Endometrial microvascular endothelial cells (primary cell): Measurements from ENCODE around the gene ROBO1. TPM values are rescaled to one million over a fixed set of nuclear protein-coding genes. Genes with fewer than 3 reads are reported as not detected.

Experiments used
- in situ Hi-C: cut with HindIII; loops from 2 replicates; pipeline ENCODE4 v1.10.0; 2017; ENCODE audit warnings: low sequenced_read_pairs, low pct_unique_long_range_greater_than_20kb; ENCODE audit errors: inconsistent ontology term
- total RNA-seq: library from RNA; depleted of rRNA; stranded (reverse); fragments of >200 nt; gene quantifications from one replicate; pipeline ENCODE4 v1.2.3, GENCODE V29; 2015; ENCODE audit errors: inconsistent ontology term

The ROBO1 gene
- total RNA-seq, 1 donor from 2014 or later = 4.0 TPM

GRCh38 chr3:78992400-78992799, 775.4 kb downstream of the ROBO1 start:
- in situ Hi-C loops = no loop called here

GRCh38 chr3:78991656-78992055, 776.1 kb downstream of the ROBO1 start:
- in situ Hi-C loops = no loop called here

GRCh38 chr3:78990156-78990555, 777.6 kb downstream of the ROBO1 start:
- in situ Hi-C loops = no loop called here

- in situ Hi-C loops = no loop called here
Observed at GRCh38 chr3:78988324-78988723, 779.5 kb downstream of the ROBO1 start.

- in situ Hi-C loops = no loop called here
Observed at GRCh38 chr3:78986416-78987101, 781.2 kb downstream of the ROBO1 start.

GRCh38 chr3:78985981-78986380, 781.8 kb downstream of the ROBO1 start:
- in situ Hi-C loops = no loop called here

GRCh38 chr3:78979028-78979427, 788.8 kb downstream of the ROBO1 start:
- in situ Hi-C loops = no loop called here

GRCh38 chr3:78978037-78978436, 789.8 kb downstream of the ROBO1 start:
- in situ Hi-C loops = no loop called here

- in situ Hi-C loops = no loop called here
Observed at GRCh38 chr3:78977073-78977472, 790.7 kb downstream of the ROBO1 start.

GRCh38 chr3:78976200-78976599, 791.6 kb downstream of the ROBO1 start:
- in situ Hi-C loops = no loop called here

GRCh38 chr3:78974181-78974790, 793.5 kb downstream of the ROBO1 start:
- in situ Hi-C loops = no loop called here

- in situ Hi-C loops = no loop called here
Observed at GRCh38 chr3:78972617-78973301, 795.0 kb downstream of the ROBO1 start.

- in situ Hi-C loops = no loop called here
Observed at GRCh38 chr3:78970656-78971055, 797.1 kb downstream of the ROBO1 start.

- in situ Hi-C loops = no loop called here
Observed at GRCh38 chr3:78969483-78969882, 798.3 kb downstream of the ROBO1 start.

- in situ Hi-C loops = no loop called here
Observed at GRCh38 chr3:78967061-78967460, 800.7 kb downstream of the ROBO1 start.

- in situ Hi-C loops = no loop called here
Observed at GRCh38 chr3:78963771-78964170, 804.0 kb downstream of the ROBO1 start.

- in situ Hi-C loops = no loop called here
Observed at GRCh38 chr3:78957456-78957855, 810.3 kb downstream of the ROBO1 start.

- in situ Hi-C loops = no loop called here
Observed at GRCh38 chr3:78951342-78951945, 816.4 kb downstream of the ROBO1 start.

- in situ Hi-C loops = no loop called here
Observed at GRCh38 chr3:78941587-78941986, 826.2 kb downstream of the ROBO1 start.

- in situ Hi-C loops = no loop called here
Observed at GRCh38 chr3:78940626-78941025, 827.2 kb downstream of the ROBO1 start.
